SK-N-SH (cell line): ENCODE results near the gene DYNC2LI1.

Source experiments
- CTCF ChIP-seq: fragments of 200-600 bp; sonication (generic); IDR thresholded peaks from 2 replicates; pipeline ENCODE4 v1.6.1; 2017; ENCODE audit warnings: antibody characterized with exemption, mild to moderate bottlenecking, moderate library complexity
- EP300 ChIP-seq, 2 experiments: IDR thresholded peaks; 2 replicates each; pipeline versions ENCODE4 v1.4.0 to v1.6.1; 2012; ENCODE audit warnings: borderline replicate concordance in 1 of 2, low read depth in 1 of 2, low read length in 1 of 2
- FOXJ3 ChIP-seq: sonication (generic); formaldehyde crosslinking; IDR thresholded peaks from 2 replicates; pipeline ENCODE4 v1.5.1; 2020; ENCODE audit warnings: mild to moderate bottlenecking, missing genetic modification reagents
- FOXM1 ChIP-seq: IDR thresholded peaks from 2 replicates; pipeline ENCODE4 v1.4.0; 2012; ENCODE audit warnings: low read depth, mild to moderate bottlenecking
- JUND ChIP-seq: IDR thresholded peaks from 2 replicates; pipeline ENCODE4 v1.4.0; 2012
- MXI1 ChIP-seq: IDR thresholded peaks from 2 replicates; pipeline ENCODE4 v1.6.1; 2012; ENCODE audit warnings: mild to moderate bottlenecking, low read depth, low read length, improper control_type of control experiment
- PBX3 ChIP-seq: IDR thresholded peaks from 2 replicates; pipeline ENCODE4; 2012
- RAD21 ChIP-seq: IDR thresholded peaks from 2 replicates; pipeline ENCODE4 v1.6.1; 2012; ENCODE audit warnings: mild to moderate bottlenecking, low read length
- RXRA ChIP-seq: IDR thresholded peaks from 2 replicates; pipeline ENCODE4 v1.4.0; 2012; ENCODE audit warnings: low read depth, mild to moderate bottlenecking, borderline replicate concordance
- SIN3A ChIP-seq: IDR thresholded peaks from 2 replicates; pipeline ENCODE4 v1.6.1; 2012; ENCODE audit warnings: low read depth, mild to moderate bottlenecking, low read length, moderate library complexity, borderline replicate concordance
- SMC3 ChIP-seq: IDR thresholded peaks from 2 replicates; pipeline ENCODE4 v1.6.1; 2012; ENCODE audit warnings: low read depth, low read length, improper control_type of control experiment
- USF1 ChIP-seq: IDR thresholded peaks from 2 replicates; pipeline ENCODE4 v1.4.0; 2012; ENCODE audit warnings: low read depth, borderline replicate concordance
- YY1 ChIP-seq: IDR thresholded peaks from 2 replicates; pipeline ENCODE4 v1.4.0; 2012; ENCODE audit warnings: low read depth, mild to moderate bottlenecking
- TF ChIP-seq, protein P1 (sequence below): IDR thresholded peaks from 2 replicates; pipeline ENCODE4 v1.6.1; 2012; ENCODE audit warnings: mild to moderate bottlenecking, low read depth, low read length, moderate library complexity

- no peak for TF ChIP-seq CTCF
- no peak for TF ChIP-seq PBX3
- no peak for TF ChIP-seq RXRA
- no peak for TF ChIP-seq FOXM1
- TF ChIP-seq SMC3 = no peak
- TF ChIP-seq RAD21 = no peak
- TF ChIP-seq YY1 = no peak
- TF ChIP-seq JUND = no peak
- no peak for TF ChIP-seq MXI1
- TF ChIP-seq EP300 (IDR thresholded peaks at IDR 0.05; ENCODE audit: borderline replicate concordance in 1 of 2, low read depth in 1 of 2, low read length in 1 of 2) = no peak
- no peak for TF ChIP-seq FOXJ3 (CRISPR knock-in tag)
- TF ChIP-seq, protein P1, sequence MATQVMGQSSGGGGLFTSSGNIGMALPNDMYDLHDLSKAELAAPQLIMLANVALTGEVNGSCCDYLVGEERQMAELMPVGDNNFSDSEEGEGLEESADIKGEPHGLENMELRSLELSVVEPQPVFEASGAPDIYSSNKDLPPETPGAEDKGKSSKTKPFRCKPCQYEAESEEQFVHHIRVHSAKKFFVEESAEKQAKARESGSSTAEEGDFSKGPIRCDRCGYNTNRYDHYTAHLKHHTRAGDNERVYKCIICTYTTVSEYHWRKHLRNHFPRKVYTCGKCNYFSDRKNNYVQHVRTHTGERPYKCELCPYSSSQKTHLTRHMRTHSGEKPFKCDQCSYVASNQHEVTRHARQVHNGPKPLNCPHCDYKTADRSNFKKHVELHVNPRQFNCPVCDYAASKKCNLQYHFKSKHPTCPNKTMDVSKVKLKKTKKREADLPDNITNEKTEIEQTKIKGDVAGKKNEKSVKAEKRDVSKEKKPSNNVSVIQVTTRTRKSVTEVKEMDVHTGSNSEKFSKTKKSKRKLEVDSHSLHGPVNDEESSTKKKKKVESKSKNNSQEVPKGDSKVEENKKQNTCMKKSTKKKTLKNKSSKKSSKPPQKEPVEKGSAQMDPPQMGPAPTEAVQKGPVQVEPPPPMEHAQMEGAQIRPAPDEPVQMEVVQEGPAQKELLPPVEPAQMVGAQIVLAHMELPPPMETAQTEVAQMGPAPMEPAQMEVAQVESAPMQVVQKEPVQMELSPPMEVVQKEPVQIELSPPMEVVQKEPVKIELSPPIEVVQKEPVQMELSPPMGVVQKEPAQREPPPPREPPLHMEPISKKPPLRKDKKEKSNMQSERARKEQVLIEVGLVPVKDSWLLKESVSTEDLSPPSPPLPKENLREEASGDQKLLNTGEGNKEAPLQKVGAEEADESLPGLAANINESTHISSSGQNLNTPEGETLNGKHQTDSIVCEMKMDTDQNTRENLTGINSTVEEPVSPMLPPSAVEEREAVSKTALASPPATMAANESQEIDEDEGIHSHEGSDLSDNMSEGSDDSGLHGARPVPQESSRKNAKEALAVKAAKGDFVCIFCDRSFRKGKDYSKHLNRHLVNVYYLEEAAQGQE = no peak
- no peak for TF ChIP-seq USF1
- TF ChIP-seq SIN3A = no peak
These were observed 45.8 kb downstream of the DYNC2LI1 start for GRCh38 chr2:43819491-43820163.
